Endothelial cell of umbilical vein (primary cell): ENCODE results near the gene SLC10A7. TPM values are rescaled to one million over a fixed set of nuclear protein-coding genes. Genes with fewer than 3 reads are reported as not detected.

ENCODE experiments used
- BruUV-seq: library from RNA; stranded (reverse); fragments of 400-500 nt; replicated peaks from 2 replicates; lab custom pipeline; 2021; lab: Mats Ljungman, UMichigan
- CTCF ChIA-PET: fragments of 300-600, 350-600 bp; sonication (Branson Sonifier 250); formaldehyde crosslinking; loops from one replicate; lab custom pipeline; 2021; ENCODE audit warnings: antibody characterized with exemption, inconsistent platforms; lab: Charles Lee
- POLR2A ChIA-PET: fragments of 300-600, 350-600 bp; sonication (Branson Sonifier 250); formaldehyde crosslinking; loops from one replicate; lab custom pipeline; 2021; ENCODE audit warnings: antibody characterized with exemption, inconsistent platforms; lab: Charles Lee
- DNase-seq: peaks from one replicate; pipeline ENCODE4 v3.0.0-alpha.2; 2011; ENCODE audit warnings: low read depth, low spot score
- FAIRE-seq: peaks from 2 replicates; lab custom pipeline; 2011; peaks lifted over from hg19 to GRCh38; lab: Jason Lieb, UNC
- H2AFZ ChIP-seq: 2 replicates; pipeline ENCODE4 v1.6.0; 2012; ENCODE audit warnings: low read depth, low read length, control low read depth, inconsistent platforms
- H3K27ac ChIP-seq: 2 replicates; pipeline ENCODE4 v1.5.1; 2011; ENCODE audit warnings: low read depth, mild to moderate bottlenecking, control low read depth, low read length, moderate library complexity; ENCODE audit not compliant: insufficient read depth
- H3K27me3 ChIP-seq, 2 experiments: 2 replicates each; pipeline versions ENCODE4 v1.6.0 to v1.6.1; 2011; ENCODE audit warnings: low read length in 2 of 2, mixed read lengths in 1 of 2; ENCODE audit not compliant: control insufficient read depth in 2 of 2, insufficient read depth in 2 of 2
- H3K36me3 ChIP-seq, 2 experiments: 2 replicates in 1 of 2; 3 replicates in 1 of 2; pipeline ENCODE4 v1.5.1; 2011; ENCODE audit warnings: low read length in 2 of 2, mild to moderate bottlenecking in 1 of 2, moderate library complexity in 1 of 2; ENCODE audit not compliant: control insufficient read depth in 2 of 2, insufficient read depth in 2 of 2; ENCODE audit errors: extremely low read depth in 1 of 2
- H3K4me1 ChIP-seq: 3 replicates; pipeline ENCODE4 v1.5.1; 2011; ENCODE audit warnings: mild to moderate bottlenecking, low read length; ENCODE audit not compliant: control insufficient read depth, insufficient read depth; ENCODE audit errors: extremely low read depth
- H3K4me2 ChIP-seq: 2 replicates; pipeline ENCODE4 v1.6.1; 2011; ENCODE audit warnings: low read length, control low read depth, mixed read lengths; ENCODE audit not compliant: insufficient read depth
- H3K4me3 ChIP-seq, 3 experiments: fragments of 200-600 bp in 1 of 3; sonication (generic), shearing (Covaris generic) in 1 of 3; replicated peaks in 1 of 3; 2 replicates each; pipeline ENCODE4 v1.5.1; 2011 to 2016; ENCODE audit warnings: control low read depth in 3 of 3, low read length in 3 of 3, mild to moderate bottlenecking in 2 of 3, inconsistent platforms in 1 of 3, low read depth in 1 of 3, moderate library complexity in 1 of 3; ENCODE audit not compliant: insufficient read depth in 1 of 3
- H3K79me2 ChIP-seq: 2 replicates; pipeline ENCODE4 v1.6.0; 2012; ENCODE audit warnings: low read length, inconsistent platforms; ENCODE audit not compliant: control insufficient read depth, insufficient read depth
- H3K9ac ChIP-seq: replicated peaks from 2 replicates; pipeline ENCODE3; 2011; ENCODE audit warnings: low read length, control low read depth; ENCODE audit not compliant: insufficient read depth; ENCODE audit errors: extremely low read depth
- H3K9me1 ChIP-seq: replicated peaks from 3 replicates; pipeline ENCODE4 v1.6.0; 2011; ENCODE audit warnings: mild to moderate bottlenecking, low read length; ENCODE audit not compliant: control insufficient read depth, insufficient read depth; ENCODE audit errors: extremely low read depth
- H3K9me3 ChIP-seq: replicated peaks from 2 replicates; pipeline ENCODE4 v1.5.1; 2012; ENCODE audit warnings: low read length, inconsistent platforms; ENCODE audit not compliant: control insufficient read depth, insufficient read depth
- H4K20me1 ChIP-seq: replicated peaks from 2 replicates; pipeline ENCODE3; 2011; ENCODE audit warnings: mild to moderate bottlenecking, low read length; ENCODE audit not compliant: control insufficient read depth, insufficient read depth; ENCODE audit errors: extremely low read depth
- CTCF ChIP-seq, 2 donors: IDR thresholded peaks; 1 replicate in 1 of 2; 2 replicates in 1 of 2; pipeline ENCODE4 v1.5.1; 2011; ENCODE audit warnings: low read length in 2 of 2, mild to moderate bottlenecking in 2 of 2, moderate library complexity in 2 of 2, control low read depth in 1 of 2, inconsistent platforms in 1 of 2, low read depth in 1 of 2; ENCODE audit not compliant: insufficient read depth in 1 of 2; ENCODE audit errors: extremely low read depth in 1 of 2
- EZH2 ChIP-seq: IDR thresholded peaks from 2 replicates; pipeline ENCODE4 v1.6.1; 2012; ENCODE audit warnings: borderline replicate concordance, low read depth, mild to moderate bottlenecking, moderate library complexity, low read length, inconsistent platforms; ENCODE audit not compliant: severe bottlenecking
- FOS ChIP-seq: IDR thresholded peaks from 2 replicates; pipeline ENCODE4 v1.6.1; 2011; ENCODE audit warnings: mild to moderate bottlenecking, low read length, moderate library complexity, borderline replicate concordance; ENCODE audit not compliant: insufficient read depth
- GATA2 ChIP-seq: IDR thresholded peaks from 2 replicates; pipeline ENCODE4 v1.7.0; 2011; ENCODE audit warnings: low read depth, mild to moderate bottlenecking, moderate library complexity, mixed read lengths, low read length; ENCODE audit not compliant: insufficient read length, insufficient read depth
- JUN ChIP-seq: IDR thresholded peaks from 2 replicates; pipeline ENCODE4 v1.6.1; 2011; ENCODE audit warnings: borderline replicate concordance, low read depth; ENCODE audit not compliant: insufficient read length, insufficient read depth
- MAX ChIP-seq: IDR thresholded peaks from 2 replicates; pipeline ENCODE4 v1.6.1; 2011; ENCODE audit not compliant: insufficient read depth, insufficient read length
- MYC ChIP-seq: IDR thresholded peaks from one replicate; pipeline ENCODE4 v1.6.1; 2011; ENCODE audit warnings: mild to moderate bottlenecking, low read depth, low read length
- POLR2A ChIP-seq: IDR thresholded peaks from 2 replicates; pipeline ENCODE4 v1.6.1; 2012; ENCODE audit warnings: low read depth, mild to moderate bottlenecking, control low read depth, low read length
- POLR2AphosphoS5 ChIP-seq: IDR thresholded peaks from 2 replicates; pipeline ENCODE4 v1.6.1; 2012; ENCODE audit warnings: low read depth, mild to moderate bottlenecking, control low read depth, low read length, moderate library complexity; ENCODE audit not compliant: insufficient read depth
- dilution Hi-C: fragments of 300-500 bp; cut with MboI; formaldehyde crosslinking; loops from one replicate; pipeline ENCODE4 v1.15.0; 2019; ENCODE audit warnings: low sequenced_read_pairs; ENCODE audit not compliant: extremely low pct_ligation_motif_present
- intact Hi-C: fragments of 100-400 bp; cut with micrococcal nuclease; formaldehyde crosslinking; loops from one replicate; pipeline ENCODE4 v1.10.0; 2022
- polyA plus RNA-seq, 4 experiments: library from polyadenylated mRNA; depleted of rRNA in 3 of 4; stranded (reverse) in 3 of 4; unstranded in 1 of 4; fragments of >200 nt; gene quantifications; 2 replicates each; pipeline versions ENCODE4 v1.2.1 to v1.2.3, GENCODE V29; 2011 to 2012; ENCODE audit warnings: missing spikeins in 1 of 4
- total RNA-seq: library from RNA; stranded (reverse); gene quantifications from 2 replicates; pipeline ENCODE4 v1.2.3, GENCODE V29; 2021

SLC10A7 gene
- total and polyA plus RNA-seq, 2 donors (not counting 3 experiments of a cell fraction or from before 2014, with no cell fraction given), result 13.6 to 20.4 TPM

- POLR2A ChIA-PET, result no interaction called here
- no peaks in the 10 kb centered on the region for H3K9me1 ChIP-seq
- no peak overlapping the region for H3K27ac ChIP-seq
- dilution Hi-C loops, result no loop called here
- FAIRE-seq (no peak), DNase-seq (no peak)
- H3K79me2 ChIP-seq, result no peaks in the 10 kb centered on the region
- H3K4me2 ChIP-seq, result no peak overlapping the region
- CTCF ChIA-PET, result no interaction called here
- no peaks in the 10 kb centered on the region for H4K20me1 ChIP-seq
- H3K27me3 ChIP-seq, result no peaks in the 10 kb centered on the region
- BruUV-seq, result no TSS peak
- no peak for TF ChIP-seq GATA2
- TF ChIP-seq JUN, result no peak
- TF ChIP-seq MAX, result no peak
- no peak for TF ChIP-seq MYC
- no peak for TF ChIP-seq CTCF (IDR thresholded peaks at IDR 0.05; ENCODE audit: extremely low read depth in 1 of 2, insufficient read depth in 1 of 2, low read depth in 1 of 2, low read length in 2 of 2)
- TF ChIP-seq POLR2A, result no peak
- TF ChIP-seq FOS, result no peak
- no peak for TF ChIP-seq EZH2
- TF ChIP-seq POLR2AphosphoS5, result no peak
- H3K9me3 ChIP-seq, result no peaks in the 10 kb centered on the region
- no peaks in the 10 kb centered on the region for H3K4me1 ChIP-seq
- no peak overlapping the region for H3K9ac ChIP-seq
- H3K4me3 ChIP-seq, result no peak overlapping the region
- intact Hi-C loops, result no loop called here
- H2AFZ ChIP-seq, result no peak overlapping the region
- no peaks in the 10 kb centered on the region for H3K36me3 ChIP-seq
Observed at GRCh38 chr4:146318894-146319293, 202.8 kb downstream of the SLC10A7 start.
